NCI-H1436 (cell line): Measurements from ENCODE around the gene YIPF5.

Experiments used
- DNase-seq: peaks from one replicate; lab custom pipeline; 2025; lab: John Stamatoyannopoulos, UW

YIPF5 gene

GRCh38 chr5:144125163-144125726 lies 45.2 kb downstream of the YIPF5 start:
- DNase-seq = no peak

- DNase-seq = no peak
Measured at GRCh38 chr5:144122641-144123040, 47.8 kb downstream of the YIPF5 start.

- DNase-seq = no peak
Measured at GRCh38 chr5:144122081-144122480, 48.4 kb downstream of the YIPF5 start.

- no peak for DNase-seq
Measured at GRCh38 chr5:144121577-144121976, 48.9 kb downstream of the YIPF5 start.

- no peak for DNase-seq
Measured at GRCh38 chr5:144120661-144121180, 49.7 kb downstream of the YIPF5 start.

- DNase-seq = no peak
Measured at GRCh38 chr5:144117412-144117811, 53.0 kb downstream of the YIPF5 start.

GRCh38 chr5:144114571-144114970 lies 55.9 kb downstream of the YIPF5 start:
- no peak for DNase-seq
